Smooth muscle cell (in vitro differentiated cells): Measurements from ENCODE around the gene ZBED1. TPM values are rescaled to one million over a fixed set of nuclear protein-coding genes. Genes with fewer than 3 reads are reported as not detected.

ENCODE experiments used
- DNase-seq: peaks from one replicate; lab custom pipeline; 2025; ENCODE audit not compliant: unreplicated experiment; lab: John Stamatoyannopoulos, UW
- H2AFZ ChIP-seq: fragments of 200-600 bp; sonication (generic); 2 replicates; pipeline ENCODE4 v1.6.0; 2016; ENCODE audit warnings: antibody characterized with exemption, low read depth, mild to moderate bottlenecking
- H3F3A ChIP-seq: fragments of 200-600 bp; sonication (generic); 2 replicates; pipeline ENCODE4 v1.6.0; 2017; ENCODE audit warnings: antibody characterized with exemption, low read depth
- H3K27ac ChIP-seq: fragments of 200-600 bp; sonication (generic); 2 replicates; pipeline ENCODE4 v1.5.1; 2016; ENCODE audit warnings: low read depth, mild to moderate bottlenecking
- H3K27me3 ChIP-seq: fragments of 200-600 bp; sonication (generic); 2 replicates; pipeline ENCODE4 v1.6.1; 2016; ENCODE audit warnings: low read depth, mild to moderate bottlenecking
- H3K36me3 ChIP-seq: fragments of 200-600 bp; sonication (generic); 2 replicates; pipeline ENCODE4 v1.5.1; 2016; ENCODE audit warnings: low read depth
- H3K4me1 ChIP-seq: fragments of 200-600 bp; sonication (generic); 2 replicates; pipeline ENCODE4 v1.5.1; 2016; ENCODE audit warnings: low read depth
- H3K4me2 ChIP-seq: fragments of 200-600 bp; sonication (generic); 2 replicates; pipeline ENCODE4 v1.6.0; 2016; ENCODE audit warnings: mild to moderate bottlenecking
- H3K4me3 ChIP-seq: fragments of 200-600 bp; sonication (generic); 2 replicates; pipeline ENCODE4 v1.5.1; 2016; ENCODE audit warnings: mild to moderate bottlenecking
- H3K79me2 ChIP-seq: fragments of 200-600 bp; sonication (generic); 2 replicates; pipeline ENCODE4 v1.6.0; 2016; ENCODE audit warnings: low read depth, mild to moderate bottlenecking
- H3K9ac ChIP-seq: fragments of 200-600 bp; sonication (generic); 2 replicates; pipeline ENCODE4 v1.6.0; 2016; ENCODE audit warnings: low read depth
- H3K9me3 ChIP-seq: fragments of 200-600 bp; sonication (generic); replicated peaks from 2 replicates; pipeline ENCODE4 v1.5.1; 2016; ENCODE audit warnings: low read depth
- H4K20me1 ChIP-seq: fragments of 200-600 bp; sonication (generic); 2 replicates; pipeline ENCODE4 v1.6.0; 2016; ENCODE audit warnings: low read depth
- WGBS: methylation state at CpG from one replicate; pipeline ENCODE4 v1.1.7; 2016; ENCODE audit warnings: low lambda C conversion rate; 5-methylcytosine and 5-hydroxymethylcytosine counted together
- polyA plus RNA-seq: library from polyadenylated mRNA; unstranded; fragments of >200 nt; fragmentation: Nextera tagmentation; extraction: Ambion mirVana; gene quantifications from 2 replicates; pipeline ENCODE4 v1.2.1, GENCODE V29; 2016
- total RNA-seq: library from RNA; depleted of rRNA; stranded (reverse); fragments of >200 nt; gene quantifications from 2 replicates; pipeline ENCODE4 v1.2.3, GENCODE V29; 2014
- TF ChIP-seq, protein P1 (sequence below): fragments of 200-600 bp; sonication (generic); IDR thresholded peaks from 2 replicates; pipeline ENCODE4 v1.5.1; 2017; ENCODE audit warnings: borderline replicate concordance, mild to moderate bottlenecking, antibody characterized with exemption; ENCODE audit not compliant: insufficient read depth, poor library complexity, severe bottlenecking

The ZBED1 gene
- total and polyA plus RNA-seq, 2 experiments from 2014 or later = 19.0 to 23.6 TPM

GRCh38 chrX:2526390-2526789, 25.6 kb upstream of the ZBED1 start:
- 93% methylated on average over 10 of the region's 10 CpGs for WGBS
- Histone ChIP-seq H3K9me3 (no peaks in the 10 kb centered on the region), H3K9ac (no peak overlapping the region)

GRCh38 chrX:2523911-2524310, 23.1 kb upstream of the ZBED1 start:
- no peak overlapping the region for H3K4me2 ChIP-seq
- H3K9me3 ChIP-seq = no peaks in the 10 kb centered on the region
- DNase-seq = no peak
- H3K4me1 ChIP-seq = no peaks in the 10 kb centered on the region
- H3K4me3 ChIP-seq = no peak overlapping the region
- H4K20me1 ChIP-seq = no peaks in the 10 kb centered on the region
- H3K27me3 ChIP-seq = no peaks in the 10 kb centered on the region
- no peak overlapping the region for H2AFZ ChIP-seq
- no peak overlapping the region for H3K27ac ChIP-seq
- no peak overlapping the region for H3K9ac ChIP-seq
- H3K79me2 ChIP-seq = no peaks in the 10 kb centered on the region
- H3K36me3 ChIP-seq = no peaks in the 10 kb centered on the region
- WGBS = 69% methylated on average over 6 of the region's 6 CpGs
- TF ChIP-seq, protein P1, sequence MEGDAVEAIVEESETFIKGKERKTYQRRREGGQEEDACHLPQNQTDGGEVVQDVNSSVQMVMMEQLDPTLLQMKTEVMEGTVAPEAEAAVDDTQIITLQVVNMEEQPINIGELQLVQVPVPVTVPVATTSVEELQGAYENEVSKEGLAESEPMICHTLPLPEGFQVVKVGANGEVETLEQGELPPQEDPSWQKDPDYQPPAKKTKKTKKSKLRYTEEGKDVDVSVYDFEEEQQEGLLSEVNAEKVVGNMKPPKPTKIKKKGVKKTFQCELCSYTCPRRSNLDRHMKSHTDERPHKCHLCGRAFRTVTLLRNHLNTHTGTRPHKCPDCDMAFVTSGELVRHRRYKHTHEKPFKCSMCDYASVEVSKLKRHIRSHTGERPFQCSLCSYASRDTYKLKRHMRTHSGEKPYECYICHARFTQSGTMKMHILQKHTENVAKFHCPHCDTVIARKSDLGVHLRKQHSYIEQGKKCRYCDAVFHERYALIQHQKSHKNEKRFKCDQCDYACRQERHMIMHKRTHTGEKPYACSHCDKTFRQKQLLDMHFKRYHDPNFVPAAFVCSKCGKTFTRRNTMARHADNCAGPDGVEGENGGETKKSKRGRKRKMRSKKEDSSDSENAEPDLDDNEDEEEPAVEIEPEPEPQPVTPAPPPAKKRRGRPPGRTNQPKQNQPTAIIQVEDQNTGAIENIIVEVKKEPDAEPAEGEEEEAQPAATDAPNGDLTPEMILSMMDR = no peak
- H3F3A ChIP-seq = no peaks in the 10 kb centered on the region

More at GRCh38 chrX:2526390-2526789, 25.6 kb upstream of the ZBED1 start:
- no peak overlapping the region for H2AFZ ChIP-seq
- no peaks in the 10 kb centered on the region for H4K20me1 ChIP-seq
- no peak overlapping the region for H3K27ac ChIP-seq
- DNase-seq = no peak
- H3K36me3 ChIP-seq = no peaks in the 10 kb centered on the region
- H3K4me3 ChIP-seq = no peak overlapping the region
- H3K79me2 ChIP-seq = no peaks in the 10 kb centered on the region
- no peaks in the 10 kb centered on the region for H3K27me3 ChIP-seq
- TF ChIP-seq, protein P1 = no peak
- H3F3A ChIP-seq = no peaks in the 10 kb centered on the region
- no peaks in the 10 kb centered on the region for H3K4me1 ChIP-seq
- no peak overlapping the region for H3K4me2 ChIP-seq

GRCh38 chrX:2521927-2522386, 21.2 kb upstream of the ZBED1 start:
- Histone ChIP-seq H3K4me2 (no peak overlapping the region), H3F3A (no peaks in the 10 kb centered on the region), H4K20me1 (no peaks in the 10 kb centered on the region), H3K9me3 (no peaks in the 10 kb centered on the region), H2AFZ (no peak overlapping the region), H3K27me3 (no peaks in the 10 kb centered on the region), H3K79me2 (no peaks in the 10 kb centered on the region), H3K4me3 (no peak overlapping the region), H3K36me3 (no peaks in the 10 kb centered on the region), H3K9ac (no peak overlapping the region), H3K27ac (no peak overlapping the region), H3K4me1 (no peaks in the 10 kb centered on the region)
- TF ChIP-seq, protein P1 = no peak
- 90% methylated on average over 6 of the region's 6 CpGs for WGBS
- DNase-seq = no peak
